ENCODE data around the gene PRKACG. TPM values are rescaled to one million over a fixed set of nuclear protein-coding genes. Genes with fewer than 3 reads are reported as not detected.

The PRKACG gene
- polyA plus RNA-seq, 1 donor from 2014 or later, result not detected

Other genes starting within 250 kb of the PRKACG start
- 9.9 TPM for gene FXN, start 21.6 kb upstream of the PRKACG start, polyA plus RNA-seq (ENCODE audit: insufficient read depth, low read depth, low replicate concordance)
- 71.8 TPM for gene TJP2, start 160.2 kb upstream of the PRKACG start, polyA plus RNA-seq (ENCODE audit: insufficient read depth, low read depth, low replicate concordance)